GM21717 (cell line): ENCODE data around the gene PKM.

Experiments
- ATAC-seq: cut with Tn5 transposase; IDR thresholded peaks from one replicate; pipeline ENCODE4 v1.9.1; 2021; ENCODE audit warnings: mild to moderate bottlenecking, moderate library complexity; ENCODE audit not compliant: unreplicated experiment

Gene PKM

GRCh38 chr15:72202302-72202701 lies 28.7 kb downstream of the PKM start:
- no peak for ATAC-seq

GRCh38 chr15:72201391-72201921 lies 29.5 kb downstream of the PKM start:
- no peak for ATAC-seq

GRCh38 chr15:72200395-72201237 lies 30.4 kb downstream of the PKM start:
- ATAC-seq = no peak

DNA sequence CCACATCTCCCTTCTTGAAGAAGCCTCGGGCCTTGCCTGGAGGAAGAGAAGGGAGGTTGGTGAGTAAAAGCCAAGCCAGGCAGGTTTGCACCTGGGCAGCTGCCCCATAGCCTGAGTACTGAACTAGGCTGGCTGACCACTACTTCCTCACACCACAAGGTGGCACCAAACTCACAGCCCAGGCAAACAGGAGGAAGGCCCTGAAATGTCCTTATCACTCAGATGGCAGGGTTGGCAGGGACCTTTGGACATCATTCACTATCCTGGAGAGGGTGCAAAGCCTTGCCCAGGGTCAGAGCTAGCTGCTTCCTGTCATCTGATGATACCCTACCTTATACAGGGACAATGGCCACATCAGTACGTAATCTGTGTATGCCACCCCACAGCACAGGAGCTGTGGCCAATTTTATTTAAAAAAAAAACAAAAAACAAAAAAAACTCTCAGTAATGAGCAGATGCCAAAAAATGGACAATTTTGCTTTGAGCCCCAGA lies 31.2 kb downstream of the PKM start:
- no peak for ATAC-seq

GRCh38 chr15:72199205-72199515 lies 31.8 kb downstream of the PKM start:
- ATAC-seq = no peak

GRCh38 chr15:72198356-72199204 lies 32.4 kb downstream of the PKM start:
- ATAC-seq = no peak

GRCh38 chr15:72197460-72198355 lies 33.3 kb downstream of the PKM start, which contains the start of gene GRAMD2A:
GRAMD2A (minus strand) TSS chr15:72197787.
- ATAC-seq = no peak

DNA sequence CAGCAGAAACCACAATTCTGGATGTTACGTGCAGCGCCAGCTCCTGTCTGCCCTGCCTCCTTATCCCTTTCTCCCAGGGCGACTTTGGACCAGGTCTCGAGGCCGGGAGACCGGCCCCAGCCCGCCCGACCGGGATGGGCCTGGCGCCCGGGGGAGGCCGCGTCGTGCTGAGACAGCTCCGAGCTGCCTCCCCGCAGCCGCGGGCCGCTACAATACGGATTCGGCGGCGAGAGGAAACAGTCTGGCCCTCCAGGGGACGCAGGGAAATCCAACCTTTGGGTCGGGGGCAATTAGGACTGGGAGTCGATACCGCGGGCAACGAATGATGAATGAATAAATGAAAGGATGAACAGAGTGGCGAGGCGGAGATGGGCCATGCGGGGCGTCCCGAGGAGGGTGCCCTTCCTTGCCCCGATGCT lies 33.9 kb downstream of the PKM start:
- no peak for ATAC-seq

- no peak for ATAC-seq
These were observed 34.5 kb downstream of the PKM start for GRCh38 chr15:72196409-72197040.

GRCh38 chr15:72195101-72195511 lies 35.9 kb downstream of the PKM start:
- ATAC-seq = no peak

- no peak for ATAC-seq
These were observed 37.1 kb downstream of the PKM start for GRCh38 chr15:72193836-72194396.

- ATAC-seq = no peak
These were observed 38.6 kb downstream of the PKM start for GRCh38 chr15:72192416-72192815.

GRCh38 chr15:72189250-72189902 lies 41.6 kb downstream of the PKM start:
- no peak for ATAC-seq

GRCh38 chr15:72184165-72184811 lies 46.7 kb downstream of the PKM start:
- no peak for ATAC-seq

GRCh38 chr15:72183781-72184164 lies 47.2 kb downstream of the PKM start:
- no peak for ATAC-seq

GRCh38 chr15:72182673-72183072 lies 48.3 kb downstream of the PKM start:
- ATAC-seq = no peak

DNA sequence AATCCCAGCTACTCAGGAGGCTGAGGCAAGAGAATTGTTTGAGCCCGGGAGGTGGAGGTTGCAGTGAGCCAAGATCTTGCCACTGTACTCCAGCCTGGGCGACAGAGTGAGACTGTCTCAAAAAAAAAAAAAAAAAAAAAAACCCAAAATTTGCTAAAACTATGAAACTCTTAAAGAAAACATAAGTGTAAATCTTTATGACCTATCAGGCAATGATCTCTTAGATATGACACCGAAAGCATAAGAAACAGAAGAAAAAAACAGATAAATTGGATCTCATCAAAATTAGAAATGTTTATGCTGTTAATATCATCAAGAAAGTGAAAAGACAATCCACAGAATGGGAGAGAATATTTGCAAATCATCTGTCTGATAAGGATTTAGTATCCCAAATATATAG lies 48.7 kb downstream of the PKM start:
- ATAC-seq = no peak

- ATAC-seq = no peak
These were observed 50.1 kb downstream of the PKM start for GRCh38 chr15:72180761-72181324.
